NT2/D1 (cell line): ENCODE results near the gene NIF3L1.

Experiments
- YY1 ChIP-seq: IDR thresholded peaks from 2 replicates; pipeline ENCODE4 v1.6.1; 2011; ENCODE audit not compliant: insufficient read length, insufficient read depth
- ZNF274 ChIP-seq: IDR thresholded peaks from 2 replicates; pipeline ENCODE4 v1.6.1; 2011; ENCODE audit warnings: mild to moderate bottlenecking, low read depth, low read length

- TF ChIP-seq YY1 (no peak), ZNF274 (no peak)
Measured at GRCh38 chr2:200909958-200910357, 20.8 kb downstream of the NIF3L1 start.
